CD4-positive, alpha-beta T cell treated with Interleukin-2 at 100 ng/mL for 4 hours (primary cell): ENCODE data around the gene CFAP119.
"Not testable (repeated sequence)": the region's sequence is repeated elsewhere in the genome, so short reads cannot be mapped to it uniquely, and the experiment has no call there.

ENCODE experiments used
- DNase-seq: peaks from one replicate; pipeline ENCODE4 v3.0.0-alpha.2; 2020; ENCODE audit warnings: low spot score

Gene CFAP119

DNA sequence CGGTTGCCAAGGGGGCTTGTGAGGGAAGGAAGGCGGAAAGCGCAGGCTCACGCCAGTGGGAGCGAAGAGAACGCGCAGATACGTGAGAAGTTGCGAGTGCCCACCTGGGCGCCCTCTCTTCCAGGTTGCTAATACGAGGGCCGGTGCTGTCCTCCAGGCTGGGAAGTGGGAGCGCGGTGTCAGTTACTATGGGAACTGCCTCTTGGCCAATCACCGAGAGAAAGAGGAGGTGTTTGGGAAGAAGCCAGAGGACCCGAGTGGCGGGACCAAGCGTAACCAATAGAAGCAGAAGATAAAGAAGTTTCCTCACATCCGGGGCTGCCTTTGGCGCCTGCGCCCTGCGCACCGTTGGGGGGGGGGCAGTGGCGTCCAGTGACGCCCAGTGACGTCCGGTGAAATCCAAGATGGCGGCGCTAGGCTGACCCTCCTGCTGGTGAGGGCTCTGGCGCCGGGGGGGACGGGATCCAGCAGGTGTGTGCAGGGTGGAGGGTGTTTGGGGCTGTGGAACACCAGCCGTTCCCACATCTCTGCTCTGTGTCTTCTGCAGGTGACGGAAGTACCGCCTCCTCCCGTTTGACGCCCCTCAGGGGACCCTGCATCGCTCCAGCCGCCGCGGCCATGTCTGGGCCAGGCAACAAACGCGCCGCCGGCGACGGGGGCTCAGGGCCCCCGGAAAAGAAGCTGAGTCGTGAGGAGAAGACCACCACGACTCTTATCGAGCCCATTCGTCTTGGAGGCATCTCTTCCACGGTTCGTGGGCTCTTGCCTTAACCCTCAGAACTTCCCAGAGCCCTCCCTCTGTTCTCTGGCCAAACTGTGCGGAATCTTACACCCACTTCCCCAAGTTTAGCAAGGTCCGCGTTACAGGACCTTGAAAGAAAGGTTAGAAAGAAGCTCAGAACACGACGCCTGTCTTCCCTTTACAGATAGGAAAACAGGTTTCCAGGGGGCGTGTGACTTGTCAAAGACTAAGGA lies at the start of gene CFAP119, which contains the start of gene RNF40:
Gene CFAP119 (minus strand): TSS at position 135 of the 975 bp plus-strand sequence. CDS start 314 bp downstream, outside the sequence.
Gene RNF40 (plus strand): TSS at position 395 of the 975 bp plus-strand sequence. CDS start 224 bp downstream, at position 619.
- peak; percentile 93 for DNase-seq

DNA sequence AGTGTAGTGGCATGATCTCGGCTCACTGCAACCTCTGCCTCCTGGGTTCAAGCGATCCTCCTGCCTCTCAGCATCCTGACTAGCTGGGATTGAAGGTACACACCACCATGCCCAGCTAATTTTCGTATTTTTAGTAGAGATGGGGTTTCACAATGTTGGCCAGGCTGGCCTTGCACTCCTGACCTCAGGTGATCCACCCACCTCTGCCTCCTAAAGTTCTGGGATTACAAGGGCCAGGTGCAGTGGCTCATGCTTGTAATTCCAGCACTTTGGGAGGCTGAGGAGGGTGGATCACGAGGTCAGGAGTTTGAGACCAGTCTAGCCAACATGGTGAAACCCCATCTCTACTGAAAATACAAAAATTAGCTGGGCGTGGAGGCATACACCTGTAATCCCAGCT lies 47.8 kb upstream of the CFAP119 start:
- DNase-seq: not testable (repeated sequence)

DNA sequence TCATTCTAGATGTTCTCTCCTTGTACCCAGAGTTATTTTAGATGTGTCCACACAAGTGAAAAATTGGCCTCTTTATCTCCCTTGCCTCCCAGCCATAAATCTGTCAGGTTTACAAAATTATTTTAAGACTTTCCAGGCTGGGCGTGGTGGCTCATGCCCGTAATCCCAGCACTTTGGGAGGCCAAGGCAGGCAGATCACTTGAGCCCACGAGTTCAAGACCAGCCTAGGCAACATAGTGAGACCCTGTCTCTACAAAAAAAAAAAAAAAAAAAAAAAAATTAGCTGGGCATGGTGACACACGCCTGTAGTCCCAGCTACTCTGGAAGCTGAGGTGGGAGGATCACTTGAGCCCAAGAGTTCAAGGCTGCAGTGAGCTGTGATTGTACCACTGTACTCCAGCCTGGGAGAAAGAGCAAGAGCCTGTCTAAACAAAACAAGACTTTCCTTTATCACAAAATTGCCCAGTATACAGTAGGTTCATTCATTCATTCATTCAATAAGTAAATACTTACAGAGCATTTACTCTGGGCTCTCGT lies 47.1 kb upstream of the CFAP119 start:
- not testable (repeated sequence) for DNase-seq

DNA sequence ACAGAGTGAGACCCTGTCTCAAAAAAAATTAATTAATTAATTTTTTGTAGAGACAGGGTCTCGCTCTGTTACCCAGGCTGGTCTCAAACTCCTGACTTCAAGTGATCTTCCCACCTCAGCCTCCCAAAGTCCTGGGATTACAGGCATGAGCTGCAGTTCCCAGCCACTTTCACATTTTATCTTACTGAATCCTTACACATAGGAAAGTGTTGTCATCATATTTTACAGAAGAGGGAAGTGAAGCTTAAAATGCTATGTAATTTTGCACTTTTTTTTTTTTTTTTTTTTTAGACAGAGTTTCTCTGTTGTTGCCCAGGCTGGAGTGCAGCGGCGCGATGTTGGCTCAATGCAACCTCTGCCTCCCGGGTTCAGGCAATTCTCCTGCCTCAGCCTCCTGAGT lies 46.3 kb upstream of the CFAP119 start:
- DNase-seq: no peak

DNA sequence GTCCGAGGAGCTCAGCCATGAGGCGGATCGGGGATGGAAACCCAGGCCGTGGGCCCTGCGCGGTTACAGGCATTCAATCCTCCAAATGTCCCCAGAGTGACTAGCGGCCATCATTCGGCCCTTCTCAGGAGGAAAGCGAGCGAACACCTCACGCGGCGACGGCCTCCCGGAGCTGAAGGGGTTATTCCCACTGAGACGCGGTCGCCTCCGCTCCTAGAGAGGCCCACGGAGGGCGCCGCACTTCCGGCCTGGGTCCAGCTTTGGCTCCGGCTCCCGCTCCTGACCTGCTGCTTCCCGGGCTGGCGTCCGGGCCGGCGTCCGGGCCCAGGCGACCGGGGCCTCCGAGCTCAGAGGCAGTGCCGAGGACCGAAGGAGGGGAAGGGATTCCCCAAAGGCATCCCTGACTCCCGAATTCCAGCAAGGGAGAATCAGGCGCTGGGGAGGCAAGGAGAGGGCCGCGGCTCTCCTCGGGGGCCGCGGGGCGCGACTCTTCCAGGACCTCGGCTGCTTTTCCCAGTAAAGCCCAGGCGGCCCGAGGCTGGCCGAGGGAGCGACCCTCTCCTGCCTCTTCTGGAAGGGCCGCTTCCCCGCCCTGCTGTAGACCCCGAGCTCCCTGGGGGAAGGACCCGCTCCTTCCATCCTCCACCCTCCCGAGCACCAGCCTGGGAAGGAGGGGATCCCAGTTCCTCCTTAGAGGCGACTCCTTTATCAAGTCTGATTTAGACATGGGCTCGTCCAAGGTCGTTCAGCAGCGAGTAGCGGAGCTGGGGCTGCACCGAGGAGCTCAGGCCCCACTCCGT lies 43.7 kb upstream of the CFAP119 start:
- peak; percentile 53 for DNase-seq

DNA sequence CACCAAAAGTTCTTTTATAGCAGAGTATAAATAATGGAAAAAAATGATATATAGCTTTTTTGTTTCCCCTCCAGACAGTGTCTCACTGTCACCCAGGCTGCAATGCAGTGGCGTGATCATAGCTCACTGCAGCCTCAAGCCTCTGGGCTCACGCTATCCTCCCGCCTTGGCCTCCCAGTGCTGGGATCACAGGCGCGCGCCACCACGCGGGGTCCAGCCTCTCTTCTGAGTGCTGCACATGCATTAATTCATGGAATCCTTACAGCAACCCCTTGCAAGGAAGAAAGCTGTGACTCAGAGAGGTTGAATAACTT lies 43.2 kb upstream of the CFAP119 start:
- DNase-seq: no peak

DNA sequence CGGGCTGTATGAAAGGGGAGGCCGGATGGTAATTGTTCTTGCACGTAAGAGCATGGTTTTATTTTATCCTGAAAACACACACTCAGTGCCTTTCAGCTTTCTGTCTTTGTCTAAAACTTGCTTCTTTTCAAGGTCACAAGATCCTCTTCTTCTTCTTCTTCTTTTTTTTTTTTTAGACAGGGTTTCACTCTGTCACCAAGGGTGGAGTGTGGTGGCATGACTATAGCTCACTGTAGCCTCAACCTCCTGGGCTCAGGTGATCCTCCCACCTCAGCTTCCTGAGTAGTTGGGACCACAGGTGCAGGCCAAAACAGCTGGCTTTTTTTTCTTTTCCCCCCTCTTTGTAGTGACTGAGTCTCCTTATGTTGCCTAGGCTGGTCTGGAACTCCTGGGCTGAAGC lies 41.1 kb upstream of the CFAP119 start:
- no peak for DNase-seq

DNA sequence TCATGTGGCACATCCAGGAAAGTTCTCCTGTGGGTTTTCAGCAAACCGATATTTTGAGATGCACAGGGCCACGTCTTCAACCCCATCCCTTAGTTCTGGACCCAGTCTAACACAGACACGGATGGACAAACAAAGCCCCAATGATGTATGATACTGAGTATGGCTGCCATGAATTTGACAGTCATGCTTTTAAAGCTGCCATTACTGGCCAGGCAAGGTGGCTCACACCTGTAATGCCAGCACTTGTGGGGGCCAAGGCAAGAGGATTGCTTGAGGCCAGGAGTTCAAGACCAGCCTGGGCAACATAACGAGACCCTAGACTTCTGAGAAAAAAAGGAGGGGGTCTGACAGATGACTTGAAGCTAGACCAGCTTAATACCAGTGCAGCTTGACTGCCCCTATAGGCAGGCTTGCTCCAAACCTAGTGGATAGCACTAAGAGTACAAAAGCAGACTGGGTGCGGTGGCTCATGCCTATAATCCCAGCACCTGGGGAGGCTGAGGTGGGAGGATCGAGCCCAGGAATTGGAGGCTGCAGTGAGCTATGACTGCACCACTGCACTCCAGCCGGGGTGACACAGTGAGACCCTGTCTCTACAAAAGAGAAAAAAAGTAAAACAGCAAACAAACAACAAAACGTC lies 35.9 kb upstream of the CFAP119 start:
- DNase-seq: no peak

DNA sequence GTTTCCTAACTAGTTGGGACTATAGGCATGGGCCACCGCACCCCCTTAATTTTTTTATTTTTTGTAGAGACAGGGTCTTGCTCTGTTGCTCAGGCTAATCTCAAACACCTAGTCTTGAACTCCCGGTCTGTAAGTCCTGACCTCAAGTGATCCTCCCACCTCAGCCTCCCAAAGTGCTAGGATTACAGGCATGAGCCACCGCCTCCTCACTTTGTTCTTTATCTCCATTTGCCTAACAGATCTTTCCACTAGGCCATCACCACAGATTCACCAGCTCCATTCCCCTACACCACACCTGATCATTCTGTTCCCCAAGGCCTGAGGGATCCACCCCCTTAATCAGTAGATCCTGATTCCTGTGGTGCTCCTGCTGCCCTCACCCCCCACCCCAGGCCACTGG lies 32.8 kb upstream of the CFAP119 start:
- no peak for DNase-seq

DNA sequence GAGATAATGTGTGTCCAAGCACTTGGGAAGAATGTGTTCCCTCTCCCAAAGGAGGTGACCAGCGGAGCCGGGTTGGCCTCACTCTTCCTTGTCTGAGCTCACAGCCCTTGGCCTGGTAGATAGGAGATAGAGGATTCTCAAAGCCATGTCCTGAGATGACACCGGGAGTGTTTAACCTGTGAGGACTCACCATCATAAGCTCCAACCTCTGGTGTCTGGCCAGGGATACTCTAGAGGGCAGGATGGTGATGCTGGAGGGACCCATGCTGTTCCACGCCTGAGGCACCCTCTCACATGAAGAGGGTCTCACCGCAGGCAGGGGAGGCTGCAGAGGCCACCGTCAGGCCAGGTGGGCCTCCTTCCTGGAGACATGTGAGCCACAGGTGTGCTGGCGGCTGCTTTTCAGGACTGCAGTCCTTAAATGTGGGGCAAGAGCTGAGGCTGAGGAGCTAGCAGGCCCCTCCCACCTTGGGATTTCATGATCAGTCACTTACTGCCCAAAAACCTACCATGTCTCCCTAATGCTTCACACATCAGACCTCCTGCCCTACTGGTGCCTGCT lies 31.7 kb upstream of the CFAP119 start:
- DNase-seq: no peak

DNA sequence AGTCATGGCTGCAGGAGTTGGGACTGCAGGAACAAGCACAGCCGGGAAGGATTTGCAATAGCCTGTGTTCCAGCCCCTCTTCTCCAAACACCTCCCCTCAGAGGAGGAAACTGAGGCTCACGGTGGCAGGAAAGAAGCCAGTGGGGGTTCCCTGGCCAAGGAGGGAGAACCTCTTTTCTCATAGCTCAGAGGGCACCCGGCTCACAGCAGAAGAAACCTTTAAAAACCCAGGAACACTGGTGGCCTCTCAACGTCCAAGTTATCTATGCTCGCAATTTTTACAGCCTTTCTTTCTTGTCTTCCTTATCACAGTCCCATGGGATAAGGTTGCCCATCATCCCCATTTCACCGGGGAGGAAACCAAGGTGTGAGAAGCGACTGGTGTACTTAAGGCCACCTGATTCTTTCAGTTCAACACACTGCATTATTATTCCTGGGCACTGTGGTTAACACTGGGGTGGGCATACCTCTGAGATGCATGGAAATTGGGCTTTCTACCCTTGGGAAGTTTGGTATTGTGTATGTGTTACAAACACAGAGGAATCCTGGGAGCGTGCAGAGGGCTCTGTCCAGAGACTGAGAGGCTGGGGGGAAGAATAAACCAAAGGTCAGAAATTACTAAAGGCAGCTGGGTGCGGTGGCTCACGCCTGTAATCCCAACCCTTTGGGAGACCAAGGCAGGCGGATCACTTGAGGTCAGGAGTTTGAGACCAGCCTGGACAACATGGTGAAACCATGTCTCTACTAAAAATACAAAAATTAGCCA lies 25.9 kb upstream of the CFAP119 start:
- no peak for DNase-seq

DNA sequence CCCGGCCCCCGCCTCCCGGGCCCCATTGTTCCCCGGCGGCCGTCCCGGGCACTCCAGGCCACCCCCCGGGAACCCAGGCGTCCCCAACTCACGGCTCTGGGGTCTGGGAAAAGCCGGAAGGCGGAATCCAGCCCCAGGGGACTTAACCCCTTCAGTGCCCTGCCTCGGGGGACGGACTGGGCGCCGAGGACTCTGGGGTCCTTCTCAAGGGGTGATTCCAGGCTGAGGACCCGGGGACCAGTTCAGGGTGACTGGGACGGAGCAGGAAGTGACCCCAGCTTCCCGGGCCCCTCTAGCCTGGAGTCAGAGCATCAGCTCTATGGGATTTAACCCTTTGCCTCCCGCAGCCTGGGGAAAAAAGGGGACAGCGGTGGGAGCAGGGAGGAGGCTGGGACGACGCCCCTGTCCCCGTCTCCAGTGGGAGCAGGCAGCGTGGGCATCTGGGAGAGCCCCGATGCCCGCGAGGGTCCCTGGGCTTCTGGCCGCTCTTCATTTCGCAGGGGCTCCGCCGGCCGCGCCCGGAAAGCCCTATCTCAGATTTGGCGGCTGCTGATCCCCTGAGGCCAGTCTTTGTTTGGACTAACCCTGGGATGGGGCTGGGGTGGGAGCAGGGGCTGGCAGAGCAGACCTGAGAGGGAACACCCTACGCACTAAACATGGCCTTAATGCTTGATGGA lies 25.2 kb upstream of the CFAP119 start, which contains the start of gene ZNF629:
Gene ZNF629 (minus strand): TSS at position 270 of the 677 bp plus-strand sequence. CDS start 2,723 bp downstream, outside the sequence.
- peak; percentile 36 for DNase-seq

DNA sequence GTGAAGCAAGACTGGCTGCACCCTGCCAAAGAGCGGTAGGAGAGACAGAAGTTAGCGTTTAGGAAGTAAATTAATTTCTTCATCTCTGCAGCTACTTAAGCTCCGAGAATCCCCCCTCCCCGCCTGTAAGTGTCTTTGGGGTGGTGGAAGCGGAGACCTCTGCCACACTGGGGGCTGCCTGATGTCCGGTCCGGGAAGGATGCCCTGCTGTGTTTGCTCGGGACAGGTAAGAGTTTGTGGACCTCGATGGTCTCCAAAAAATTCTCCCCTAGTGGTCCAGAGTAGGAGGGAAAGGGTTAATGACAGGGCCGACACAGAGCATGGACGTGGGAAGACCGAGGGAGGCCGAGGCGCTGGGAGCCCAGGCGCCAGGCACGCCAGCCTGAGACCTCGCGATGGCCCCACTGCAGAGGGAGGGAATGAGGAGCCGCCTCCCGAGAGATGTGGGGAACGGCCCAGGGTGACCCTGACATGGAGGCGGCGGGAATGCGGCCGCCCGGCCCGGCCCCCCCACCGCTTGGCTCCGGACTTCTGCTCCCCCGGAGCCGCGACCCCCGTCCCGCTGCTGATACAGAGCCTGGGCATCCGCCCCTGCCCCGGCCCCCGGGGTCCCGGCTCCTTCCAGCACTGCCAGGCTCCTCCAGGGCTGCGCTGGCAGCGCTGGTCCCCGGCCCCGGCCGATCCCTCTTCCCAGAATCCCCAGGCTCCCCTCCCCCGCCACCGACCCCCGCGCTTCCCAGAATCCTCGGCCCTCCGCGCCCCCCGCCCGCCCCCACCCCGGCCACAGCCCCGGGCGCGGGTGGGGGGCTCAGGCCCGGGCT lies 24.5 kb upstream of the CFAP119 start:
- DNase-seq: no peak

DNA sequence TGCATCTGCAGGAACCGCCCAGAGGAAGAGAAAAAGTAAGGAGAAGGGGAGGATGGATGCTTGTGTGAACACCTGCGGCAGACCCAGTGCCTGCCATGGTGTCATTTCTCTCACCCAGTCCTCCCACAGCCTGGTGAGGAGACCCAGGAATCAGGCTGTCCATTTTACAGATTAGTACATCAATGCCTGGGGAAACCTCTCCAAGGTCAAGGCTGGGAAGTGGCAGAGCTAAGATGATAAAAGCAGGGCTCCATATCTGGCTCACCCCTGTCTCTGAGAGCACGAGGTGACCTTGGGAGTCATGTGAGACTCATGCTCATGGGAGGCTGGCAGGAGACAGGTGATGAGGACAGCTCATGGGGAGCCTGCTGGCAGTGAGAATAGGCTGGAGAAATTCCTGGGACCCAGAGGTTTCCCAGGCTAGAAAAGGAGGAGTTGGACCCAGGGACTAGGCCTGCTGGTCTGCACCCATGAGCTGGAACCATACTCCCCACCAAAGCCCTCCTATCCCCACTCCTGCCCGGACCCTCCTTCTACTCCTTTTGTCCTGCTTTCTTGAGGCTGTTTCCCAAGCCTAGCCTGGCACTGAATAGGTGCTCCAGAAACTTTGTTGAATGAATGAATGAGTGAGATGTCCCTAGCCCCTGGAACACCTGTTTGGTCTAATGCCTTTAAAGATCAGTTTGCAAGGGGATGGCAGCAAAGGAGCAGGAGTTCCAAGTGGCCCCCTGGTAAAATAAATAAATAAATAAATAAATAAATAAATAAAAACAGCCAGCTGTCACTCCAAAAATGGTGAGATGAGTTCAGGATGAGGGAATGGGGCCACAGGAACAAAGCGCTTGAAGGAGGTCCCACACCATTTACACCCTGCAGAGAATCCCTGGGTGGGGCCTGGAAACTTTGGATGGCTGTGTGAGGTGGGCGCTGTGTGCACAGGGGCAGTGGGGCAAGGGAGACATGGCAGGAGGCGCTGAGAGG lies 23.6 kb upstream of the CFAP119 start:
- DNase-seq: no peak

DNA sequence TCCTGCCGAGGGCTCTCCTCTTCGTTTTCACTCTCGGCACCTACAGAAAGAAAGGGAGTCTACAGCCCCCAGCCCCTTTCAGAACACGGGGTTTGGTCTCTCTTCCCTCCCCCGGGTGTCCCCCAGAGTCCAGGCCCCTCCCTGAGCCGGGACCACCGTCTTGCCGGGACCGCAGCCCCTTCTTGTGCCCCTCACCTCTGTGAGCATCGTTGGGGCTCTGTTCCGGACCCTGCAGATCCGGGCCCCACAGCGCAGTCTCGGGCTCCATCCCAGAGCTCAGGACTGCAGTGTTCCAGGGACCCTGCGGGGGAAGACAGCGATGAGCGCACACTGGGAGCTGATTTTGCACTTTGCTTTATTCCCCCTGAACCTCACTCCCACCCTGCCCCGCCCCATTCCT lies 22.4 kb upstream of the CFAP119 start:
- no peak for DNase-seq

DNA sequence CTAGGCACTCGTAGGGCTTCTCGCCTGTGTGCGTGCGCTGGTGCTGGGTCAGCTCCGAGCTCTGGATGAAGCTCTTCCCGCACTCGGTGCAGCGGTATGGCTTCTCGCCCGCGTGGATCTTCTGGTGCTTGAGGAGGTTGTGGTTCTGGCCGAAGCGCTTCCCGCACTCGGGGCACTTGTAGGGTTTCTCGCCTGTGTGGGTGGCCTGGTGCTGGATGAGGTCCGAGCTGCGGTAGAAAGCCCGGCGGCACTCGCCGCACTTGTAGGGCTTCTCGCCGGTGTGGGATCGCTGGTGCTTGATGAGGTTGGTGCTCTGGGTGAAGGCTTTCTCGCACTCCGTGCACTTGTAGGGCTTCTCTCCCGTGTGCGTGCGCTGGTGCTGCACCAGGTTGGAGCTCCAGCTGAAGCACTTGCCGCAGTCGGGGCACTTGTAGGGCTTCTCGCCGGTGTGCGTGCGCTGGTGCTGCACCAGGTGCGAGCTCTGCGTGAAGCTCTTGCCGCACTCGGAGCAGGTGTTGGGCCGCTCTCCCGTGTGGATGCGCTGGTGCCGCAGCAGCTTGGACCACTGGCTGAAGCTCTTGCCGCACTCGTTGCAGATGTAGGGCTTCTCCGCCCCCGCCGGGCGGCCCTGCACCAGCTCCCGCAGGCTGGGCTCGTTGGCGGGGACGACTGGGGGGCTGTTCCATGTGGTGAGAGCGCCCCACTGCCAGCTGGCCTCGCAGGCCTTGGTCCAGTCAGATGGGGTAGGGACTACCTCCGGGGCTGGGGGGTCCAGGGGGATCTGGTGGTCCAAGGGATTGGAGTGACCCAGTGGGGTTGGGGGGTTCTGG lies 21.6 kb upstream of the CFAP119 start:
- no peak for DNase-seq
